Measurements from ENCODE around the gene STARD8.

STARD8 gene

DNA sequence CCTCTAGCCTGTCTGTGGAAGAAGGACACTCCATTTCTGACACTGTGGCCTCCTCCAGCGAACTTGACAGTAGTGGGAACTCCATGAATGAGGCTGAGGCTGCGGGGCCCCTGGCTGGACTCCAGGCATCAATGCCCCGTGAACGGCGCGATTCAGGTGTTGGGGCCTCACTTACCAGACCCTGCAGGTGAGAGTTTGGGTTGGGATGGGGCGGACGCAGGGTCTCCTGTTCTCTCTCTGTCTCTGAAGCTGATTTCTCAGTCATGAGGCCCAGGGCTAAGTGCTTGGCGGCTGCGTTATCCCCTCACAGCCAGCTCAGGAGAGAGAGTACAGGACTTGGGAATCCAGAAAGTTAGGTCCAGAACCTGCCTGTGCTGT lies 71.0 kb downstream of the STARD8 start:
- H3K4me1 Mint-ChIP-seq, result peaks cover 16% of the 10 kb centered on the region
- H3K9me3 Mint-ChIP-seq, result peaks cover 9% of the 10 kb centered on the region
- H3K4me3 Mint-ChIP-seq, result no peak overlapping the region
- peaks cover 53% of the 10 kb centered on the region for H3K36me3 Mint-ChIP-seq (ENCODE audit: low read depth)
- peaks cover 3% of the 10 kb centered on the region for H3K27me3 Mint-ChIP-seq (ENCODE audit: low read depth)
- H3K27ac Mint-ChIP-seq, result no peak overlapping the region
- TF ChIP-seq, protein P1, sequence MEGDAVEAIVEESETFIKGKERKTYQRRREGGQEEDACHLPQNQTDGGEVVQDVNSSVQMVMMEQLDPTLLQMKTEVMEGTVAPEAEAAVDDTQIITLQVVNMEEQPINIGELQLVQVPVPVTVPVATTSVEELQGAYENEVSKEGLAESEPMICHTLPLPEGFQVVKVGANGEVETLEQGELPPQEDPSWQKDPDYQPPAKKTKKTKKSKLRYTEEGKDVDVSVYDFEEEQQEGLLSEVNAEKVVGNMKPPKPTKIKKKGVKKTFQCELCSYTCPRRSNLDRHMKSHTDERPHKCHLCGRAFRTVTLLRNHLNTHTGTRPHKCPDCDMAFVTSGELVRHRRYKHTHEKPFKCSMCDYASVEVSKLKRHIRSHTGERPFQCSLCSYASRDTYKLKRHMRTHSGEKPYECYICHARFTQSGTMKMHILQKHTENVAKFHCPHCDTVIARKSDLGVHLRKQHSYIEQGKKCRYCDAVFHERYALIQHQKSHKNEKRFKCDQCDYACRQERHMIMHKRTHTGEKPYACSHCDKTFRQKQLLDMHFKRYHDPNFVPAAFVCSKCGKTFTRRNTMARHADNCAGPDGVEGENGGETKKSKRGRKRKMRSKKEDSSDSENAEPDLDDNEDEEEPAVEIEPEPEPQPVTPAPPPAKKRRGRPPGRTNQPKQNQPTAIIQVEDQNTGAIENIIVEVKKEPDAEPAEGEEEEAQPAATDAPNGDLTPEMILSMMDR (IDR thresholded peaks at IDR 0.05; ENCODE audit: unreplicated experiment in 3 of 3), result no peak

DNA sequence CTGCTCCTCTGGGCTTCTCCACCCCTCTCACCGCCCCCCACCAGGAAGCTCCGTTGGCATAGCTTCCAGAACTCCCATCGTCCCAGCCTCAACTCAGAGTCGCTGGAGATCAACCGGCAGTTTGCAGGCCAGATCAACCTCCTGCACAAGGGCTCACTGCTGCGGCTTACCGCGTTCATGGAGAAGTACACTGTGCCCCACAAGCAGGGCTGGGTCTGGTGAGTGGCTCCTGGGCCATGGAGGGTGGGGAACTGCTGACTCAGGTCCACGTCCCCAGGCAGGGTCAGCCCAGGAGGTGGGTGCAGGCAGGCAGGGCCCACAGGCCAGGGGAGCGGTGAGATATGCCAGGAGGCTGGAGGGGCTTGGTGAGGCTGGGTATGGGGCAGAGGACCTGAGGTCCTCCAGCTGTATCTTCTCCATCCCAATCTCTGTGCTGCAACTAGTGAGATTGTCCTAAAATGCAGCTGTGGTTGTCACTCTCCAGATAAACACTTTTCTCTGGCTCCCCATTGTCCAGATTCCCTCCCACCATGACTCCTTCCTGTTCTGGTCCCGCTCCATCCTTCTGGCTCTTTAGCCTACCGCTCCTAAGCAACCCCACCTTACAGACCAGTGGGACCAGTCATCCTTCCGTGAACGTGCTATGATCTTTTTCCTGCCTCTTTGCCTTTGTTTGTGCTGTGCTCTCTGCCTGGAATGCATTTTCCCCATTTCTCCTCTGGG lies 71.9 kb downstream of the STARD8 start:
- Mint-ChIP-seq H3K27me3 (ENCODE audit: low read depth) (peaks cover 3% of the 10 kb centered on the region), H3K27ac (no peak overlapping the region), H3K36me3 (ENCODE audit: low read depth) (peaks cover 44% of the 10 kb centered on the region), H3K9me3 (peaks cover 9% of the 10 kb centered on the region), H3K4me1 (peaks cover 10% of the 10 kb centered on the region), H3K4me3 (no peak overlapping the region)
- TF ChIP-seq, protein P1 (IDR thresholded peaks at IDR 0.05; ENCODE audit: unreplicated experiment in 3 of 3), result no peak

GRCh38 chrX:68719904-68720614 lies 72.6 kb downstream of the STARD8 start:
- H3K27ac Mint-ChIP-seq, result no peak overlapping the region
- H3K9me3 Mint-ChIP-seq, result peaks cover 9% of the 10 kb centered on the region
- H3K4me1 Mint-ChIP-seq, result peaks cover 6% of the 10 kb centered on the region
- no peak overlapping the region for H3K4me3 Mint-ChIP-seq
- peaks cover 38% of the 10 kb centered on the region for H3K36me3 Mint-ChIP-seq (ENCODE audit: low read depth)
- TF ChIP-seq, protein P1 (IDR thresholded peaks at IDR 0.05; ENCODE audit: unreplicated experiment in 3 of 3), result peak in 1 of 3 experiments; percentile 8
- H3K27me3 Mint-ChIP-seq (ENCODE audit: low read depth), result peaks cover 3% of the 10 kb centered on the region

DNA sequence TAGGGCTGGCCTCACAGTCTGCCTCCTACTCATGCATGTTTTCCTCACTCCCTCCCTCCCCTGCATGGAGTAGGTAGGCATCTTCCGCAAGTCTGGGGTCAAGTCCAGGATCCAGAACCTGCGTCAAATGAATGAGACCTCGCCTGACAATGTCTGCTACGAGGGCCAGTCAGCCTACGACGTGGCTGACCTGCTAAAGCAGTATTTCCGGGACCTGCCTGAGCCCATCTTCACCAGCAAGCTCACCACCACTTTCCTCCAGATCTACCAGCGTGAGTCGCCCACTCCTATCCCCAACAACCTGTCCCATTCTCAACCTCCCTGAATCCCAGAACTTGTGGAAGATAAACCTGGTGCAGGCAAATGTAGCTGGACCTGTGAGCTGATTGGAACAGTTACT lies 73.4 kb downstream of the STARD8 start:
- no peak overlapping the region for H3K27ac Mint-ChIP-seq
- peaks cover 12% of the 10 kb centered on the region for H3K9me3 Mint-ChIP-seq
- peaks cover 31% of the 10 kb centered on the region for H3K36me3 Mint-ChIP-seq (ENCODE audit: low read depth)
- no peak overlapping the region for H3K4me3 Mint-ChIP-seq
- peaks cover 3% of the 10 kb centered on the region for H3K27me3 Mint-ChIP-seq (ENCODE audit: low read depth)
- H3K4me1 Mint-ChIP-seq, result peaks cover 4% of the 10 kb centered on the region
- TF ChIP-seq, protein P1 (IDR thresholded peaks at IDR 0.05; ENCODE audit: unreplicated experiment in 3 of 3), result no peak

GRCh38 chrX:68721546-68721945 lies 74.1 kb downstream of the STARD8 start:
- H3K36me3 Mint-ChIP-seq (ENCODE audit: low read depth), result peaks cover 24% of the 10 kb centered on the region
- TF ChIP-seq, protein P1 (IDR thresholded peaks at IDR 0.05; ENCODE audit: unreplicated experiment in 3 of 3), result no peak
- peaks cover 4% of the 10 kb centered on the region for H3K4me1 Mint-ChIP-seq
- peaks cover 9% of the 10 kb centered on the region for H3K9me3 Mint-ChIP-seq
- H3K4me3 Mint-ChIP-seq, result no peak overlapping the region
- H3K27me3 Mint-ChIP-seq (ENCODE audit: low read depth), result peaks cover 3% of the 10 kb centered on the region
- H3K27ac Mint-ChIP-seq, result no peak overlapping the region

Data from nephron (organoid).